Amygdala (tissue), 56 donors: Measurements from ENCODE around the gene ABCD2.
"Not testable (repeated sequence)": the region's sequence is repeated elsewhere in the genome, so short reads cannot be mapped to it uniquely, and the experiment has no call there.

Experiments used
- DNase-seq, 56 donors: peaks; one replicate each; lab custom pipeline; 2025; lab: John Stamatoyannopoulos, UW

Gene ABCD2

GRCh38 chr12:39613525-39613924, 6.1 kb downstream of the ABCD2 start:
- DNase-seq: no peak

GRCh38 chr12:39612250-39612649, 7.4 kb downstream of the ABCD2 start:
- no peak for DNase-seq

- no peak for DNase-seq
Observed at GRCh38 chr12:39611818-39612217, 7.8 kb downstream of the ABCD2 start.

- DNase-seq: no peak
Observed at GRCh38 chr12:39610436-39611025, 9.1 kb downstream of the ABCD2 start.

GRCh38 chr12:39606712-39607423, 12.7 kb downstream of the ABCD2 start:
- DNase-seq: no peak

GRCh38 chr12:39605996-39606395, 13.6 kb downstream of the ABCD2 start:
- no peak for DNase-seq

GRCh38 chr12:39605501-39605900, 14.1 kb downstream of the ABCD2 start:
- no peak for DNase-seq

- no peak for DNase-seq
Observed at GRCh38 chr12:39603065-39603464, 16.5 kb downstream of the ABCD2 start.

- not testable (repeated sequence) for DNase-seq
Observed at GRCh38 chr12:39601951-39602350, 17.7 kb downstream of the ABCD2 start.

- no peak for DNase-seq
Observed at GRCh38 chr12:39595928-39596327, 23.7 kb downstream of the ABCD2 start.

GRCh38 chr12:39592295-39592694, 27.3 kb downstream of the ABCD2 start:
- no peak for DNase-seq

GRCh38 chr12:39588348-39588747, 31.3 kb downstream of the ABCD2 start:
- no peak for DNase-seq

GRCh38 chr12:39587225-39587624, 32.4 kb downstream of the ABCD2 start:
- no peak for DNase-seq

- DNase-seq: no peak
Observed at GRCh38 chr12:39586816-39587215, 32.8 kb downstream of the ABCD2 start.

- no peak for DNase-seq
Observed at GRCh38 chr12:39581592-39581991, 38.0 kb downstream of the ABCD2 start.

GRCh38 chr12:39575498-39575875, 44.1 kb downstream of the ABCD2 start:
- no peak for DNase-seq

- DNase-seq: peak in 5 of 56 donors; percentile 0 to 17 (median 7)
Observed at GRCh38 chr12:39574785-39575497, 44.7 kb downstream of the ABCD2 start.

- no peak for DNase-seq
Observed at GRCh38 chr12:39574378-39574777, 45.2 kb downstream of the ABCD2 start.

GRCh38 chr12:39573971-39574370, 45.6 kb downstream of the ABCD2 start:
- DNase-seq: no peak

- DNase-seq: no peak
Observed at GRCh38 chr12:39572551-39572950, 47.1 kb downstream of the ABCD2 start.

- DNase-seq: no peak
Observed at GRCh38 chr12:39571351-39571750, 48.3 kb downstream of the ABCD2 start.

GRCh38 chr12:39553476-39553875, 66.1 kb downstream of the ABCD2 start:
- no peak for DNase-seq
